Measurements from ENCODE around the gene ZNF778.
A peak's percentile ranks its signal among the peaks of the same experiment; 100 is the strongest.

ZNF778 gene

DNA sequence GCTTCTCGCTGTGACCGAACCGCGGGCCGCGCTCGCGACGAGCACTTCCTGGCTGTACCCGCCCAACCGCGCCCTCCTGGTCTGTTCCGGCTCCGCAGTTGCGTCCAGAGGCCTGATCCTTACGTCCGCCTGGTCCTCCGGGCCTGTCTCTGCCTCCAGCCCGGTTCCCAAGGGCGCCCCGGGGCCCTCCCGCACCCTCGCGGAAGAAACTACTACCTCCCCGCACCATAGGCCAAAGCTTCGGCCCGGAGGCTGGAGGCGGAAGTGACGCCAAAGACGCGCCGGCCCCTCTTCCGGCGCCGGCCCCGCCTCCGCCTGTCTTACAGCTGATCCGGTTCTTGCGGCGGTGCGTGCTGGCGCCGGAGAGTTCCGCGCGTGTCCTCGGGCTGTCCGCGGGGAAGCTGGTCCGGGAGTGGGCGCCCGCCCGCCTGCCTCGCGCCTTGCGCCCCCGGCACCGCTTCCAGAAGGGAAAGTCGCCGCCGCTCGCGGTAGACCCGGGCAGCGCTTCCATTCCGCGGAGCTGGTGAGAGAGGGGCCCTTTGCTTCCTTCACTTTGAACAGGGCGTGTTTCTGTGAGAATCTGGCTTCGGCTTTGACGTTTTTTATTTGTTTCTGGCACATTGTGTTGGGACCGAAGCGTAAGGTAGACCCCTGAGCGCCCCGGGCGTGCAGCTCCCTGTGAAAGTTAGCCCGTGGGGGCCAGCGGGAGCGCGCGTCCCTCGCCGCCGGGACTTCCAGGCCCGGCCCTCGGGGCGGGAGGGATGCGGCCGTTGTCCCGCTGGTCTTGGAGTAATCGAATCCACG is at the start of gene ZNF778:
Gene ZNF778, plus strand, starts transcription at position 316 of the 804 bp plus-strand sequence. CDS start 3,425 bp downstream, outside the sequence.
- DNase-seq: peak; percentile 80

DNA sequence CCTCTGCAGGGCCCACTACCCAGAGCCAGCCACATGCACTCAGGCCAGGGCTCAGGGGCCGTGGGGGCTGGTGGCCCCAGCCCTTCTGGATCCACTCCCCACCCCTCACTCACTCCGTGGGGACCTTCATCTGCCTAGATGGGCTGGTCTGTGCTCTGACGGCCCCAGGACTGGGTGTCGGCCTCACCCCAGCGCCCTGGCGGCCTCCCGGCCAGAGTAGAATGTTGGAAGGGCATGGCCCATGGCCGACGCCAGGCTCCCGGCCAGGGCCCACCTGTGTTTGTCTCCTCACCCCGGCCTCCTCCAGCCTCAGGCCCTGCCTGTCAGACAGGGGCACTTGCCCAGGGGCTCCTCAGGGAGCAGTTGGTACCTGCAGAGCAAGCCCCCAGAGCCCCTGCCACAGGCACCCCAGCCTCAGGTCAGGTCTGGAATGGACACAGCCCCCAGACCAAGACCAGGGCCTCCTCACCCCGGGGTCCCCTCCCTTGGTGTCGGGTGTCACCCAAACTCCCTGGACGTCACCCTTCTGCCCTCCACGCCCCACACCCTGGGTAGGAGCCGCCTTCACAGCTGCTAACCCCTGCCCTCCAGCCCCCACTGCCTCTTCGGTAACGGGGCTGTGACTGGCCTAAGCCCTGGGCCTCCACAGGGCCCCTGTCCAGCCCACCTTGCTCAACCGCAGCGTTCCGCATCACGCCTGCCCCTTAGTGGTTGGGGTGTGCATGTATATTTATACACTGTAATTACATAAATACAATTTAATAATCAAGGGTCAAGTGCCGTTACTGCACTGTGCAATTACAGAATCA is 48.9 kb upstream of the ZNF778 start:
- no peak for DNase-seq

DNA sequence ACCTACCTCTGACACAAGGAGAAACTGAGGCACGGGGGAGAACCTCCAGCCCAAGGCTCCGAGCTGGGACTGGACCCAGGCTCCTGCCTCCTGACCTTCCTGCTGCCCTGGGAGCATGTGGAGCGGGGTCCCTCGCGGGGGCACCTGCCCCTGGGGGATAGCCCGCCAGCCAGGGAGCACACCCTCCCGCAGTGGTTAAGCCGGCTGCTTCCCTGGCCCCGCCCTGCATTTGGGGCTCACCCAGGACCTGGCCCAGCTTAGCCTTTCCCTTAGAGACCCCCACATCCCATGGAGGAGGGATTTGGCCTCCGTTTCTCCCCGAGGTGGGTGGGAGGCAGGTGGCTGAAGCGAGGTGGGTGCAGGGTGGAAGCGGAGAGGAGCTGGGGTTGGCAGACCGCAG is 47.7 kb upstream of the ZNF778 start:
- no peak for DNase-seq

DNA sequence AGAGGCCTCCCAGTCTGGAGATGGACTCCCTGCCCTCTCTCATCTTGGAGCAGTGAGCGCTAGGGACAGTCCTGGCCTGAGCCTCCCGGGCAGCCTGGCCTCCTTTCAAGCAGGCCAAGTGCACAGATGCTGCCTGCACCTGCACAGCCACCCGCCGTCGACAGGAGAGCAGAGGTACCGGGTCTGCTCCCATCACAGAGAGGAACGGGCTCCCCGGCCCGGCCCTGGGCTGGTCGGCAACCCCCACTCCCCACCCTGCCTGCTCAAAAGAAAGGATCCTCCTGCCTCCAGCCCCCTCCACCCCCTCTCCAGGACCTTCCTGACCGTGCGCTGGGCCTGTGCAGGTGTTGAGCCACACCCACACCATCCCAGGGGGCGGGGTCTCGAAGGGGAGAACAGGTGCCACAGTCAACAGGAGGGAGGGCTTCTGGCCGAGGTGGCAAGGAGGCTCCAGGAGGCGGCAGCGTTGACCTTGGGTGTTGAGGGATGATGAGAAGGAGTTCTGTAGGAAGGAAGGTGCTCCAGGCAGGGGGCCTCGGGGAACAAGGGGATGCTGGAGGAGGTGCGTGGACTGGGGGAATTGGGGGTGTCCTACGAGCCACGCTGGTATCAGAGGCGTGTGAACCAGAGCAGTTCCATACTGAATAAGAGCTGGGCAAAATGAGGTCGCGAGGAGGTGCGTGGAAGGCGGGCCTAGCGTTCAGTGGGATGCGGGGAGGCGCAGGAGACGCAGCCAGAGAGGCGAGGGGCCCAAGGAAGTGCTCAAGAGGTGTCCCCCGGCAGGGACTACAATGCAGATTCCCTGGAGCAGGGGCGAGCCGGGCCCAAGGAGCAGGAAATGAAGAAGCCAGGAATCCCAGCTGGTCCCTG is 46.9 kb upstream of the ZNF778 start:
- DNase-seq: no peak

DNA sequence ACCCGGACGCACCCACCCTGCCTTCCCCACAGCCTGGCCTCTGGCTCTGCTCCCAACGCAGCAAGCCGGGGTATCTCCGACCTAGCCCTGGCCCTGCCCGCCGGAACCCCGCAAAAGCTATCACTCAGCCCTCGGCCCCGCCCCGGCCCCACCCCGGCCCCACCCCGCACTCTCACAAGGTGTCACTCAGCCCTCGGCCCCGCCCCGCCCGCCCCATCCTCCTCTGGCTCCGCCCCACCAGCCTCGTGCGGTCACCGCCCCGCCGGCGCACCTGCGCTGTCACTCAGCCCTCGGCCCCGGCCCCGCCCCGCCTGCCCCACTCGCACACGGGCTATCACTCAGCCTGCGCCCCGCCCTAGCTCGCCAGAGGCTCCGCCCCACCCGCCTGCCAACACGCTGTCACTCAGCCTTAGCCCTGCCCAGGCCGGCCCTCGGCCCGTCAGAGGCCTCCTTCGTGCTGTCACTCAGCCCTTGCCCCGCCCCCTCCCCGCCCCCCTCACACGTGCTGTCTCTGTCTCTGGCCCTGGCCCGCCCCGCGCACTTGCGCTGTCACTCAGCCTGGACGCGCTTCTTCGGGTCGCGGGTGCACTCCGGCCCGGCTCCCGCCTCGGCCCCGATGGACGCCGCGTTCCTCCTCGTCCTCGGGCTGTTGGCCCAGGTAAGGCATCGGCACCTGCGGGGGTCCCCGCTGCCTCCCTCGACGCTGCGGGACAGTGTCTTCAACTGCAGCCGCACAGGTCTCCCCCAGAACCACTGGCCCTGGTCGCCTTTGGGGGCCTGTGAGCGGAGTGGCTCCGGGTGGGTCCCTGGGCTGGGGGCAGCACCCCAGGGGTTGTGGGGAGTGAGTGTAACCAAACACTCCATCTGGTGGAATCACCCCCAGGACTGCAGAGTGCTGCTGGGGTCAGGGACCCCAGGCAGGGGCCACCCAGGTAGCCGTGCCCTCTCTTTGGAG is 46.0 kb upstream of the ZNF778 start, which contains the start of gene CDH15:
Gene CDH15, plus strand, starts transcription at position 533 of the 955 bp plus-strand sequence. Its CDS starts 84 bp downstream, at position 617.
- DNase-seq: peak; percentile 97

DNA sequence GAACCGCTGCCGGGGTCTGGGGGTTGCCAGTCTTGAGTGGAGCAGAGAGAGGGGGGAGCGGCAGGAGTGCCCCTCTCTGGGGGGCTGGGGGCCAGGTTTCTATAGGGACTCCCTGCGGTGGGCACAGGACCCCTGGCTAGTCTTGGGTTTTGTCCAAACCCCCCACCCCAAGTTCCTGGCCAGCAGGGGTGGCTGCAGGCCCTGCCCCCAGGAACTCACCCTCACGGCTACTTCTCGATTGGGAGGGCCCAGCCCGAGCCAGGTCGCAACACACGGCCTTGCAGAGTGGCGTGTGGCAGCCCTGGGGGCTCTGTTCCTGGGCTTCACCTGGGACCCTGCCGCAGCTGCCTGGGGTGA is 45.4 kb upstream of the ZNF778 start:
- DNase-seq: no peak

DNA sequence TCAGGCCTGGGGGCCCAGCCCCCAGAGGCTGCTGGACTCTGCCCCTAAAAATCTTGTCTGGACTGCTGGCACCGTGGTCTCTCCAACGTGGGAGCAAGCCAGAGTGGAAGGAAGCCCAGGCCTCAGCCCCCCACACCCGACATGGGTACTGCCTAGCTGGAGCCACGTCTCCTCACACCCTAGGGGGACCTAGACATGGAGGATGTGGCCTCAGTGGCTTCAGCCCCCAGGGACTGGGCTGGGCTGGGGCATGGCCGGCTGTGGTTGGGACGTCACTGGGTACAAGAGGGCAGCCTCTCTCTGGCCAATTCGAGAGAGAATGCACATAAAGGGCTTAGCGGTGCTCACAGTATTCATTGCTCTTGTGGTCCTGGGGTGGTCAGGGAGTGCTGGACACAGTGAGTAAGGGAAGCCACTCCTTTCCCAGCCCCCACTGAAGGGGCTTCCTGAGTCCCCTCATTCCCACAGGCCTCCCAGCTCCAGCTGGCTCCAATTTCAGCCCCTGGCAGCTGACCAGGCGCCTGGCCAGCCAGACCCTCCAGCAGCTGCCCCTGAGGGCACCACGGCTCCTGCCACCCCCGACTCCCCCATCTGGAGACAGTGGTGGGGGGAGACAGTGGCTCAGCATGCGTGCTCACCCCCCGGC is 44.9 kb upstream of the ZNF778 start:
- no peak for DNase-seq

DNA sequence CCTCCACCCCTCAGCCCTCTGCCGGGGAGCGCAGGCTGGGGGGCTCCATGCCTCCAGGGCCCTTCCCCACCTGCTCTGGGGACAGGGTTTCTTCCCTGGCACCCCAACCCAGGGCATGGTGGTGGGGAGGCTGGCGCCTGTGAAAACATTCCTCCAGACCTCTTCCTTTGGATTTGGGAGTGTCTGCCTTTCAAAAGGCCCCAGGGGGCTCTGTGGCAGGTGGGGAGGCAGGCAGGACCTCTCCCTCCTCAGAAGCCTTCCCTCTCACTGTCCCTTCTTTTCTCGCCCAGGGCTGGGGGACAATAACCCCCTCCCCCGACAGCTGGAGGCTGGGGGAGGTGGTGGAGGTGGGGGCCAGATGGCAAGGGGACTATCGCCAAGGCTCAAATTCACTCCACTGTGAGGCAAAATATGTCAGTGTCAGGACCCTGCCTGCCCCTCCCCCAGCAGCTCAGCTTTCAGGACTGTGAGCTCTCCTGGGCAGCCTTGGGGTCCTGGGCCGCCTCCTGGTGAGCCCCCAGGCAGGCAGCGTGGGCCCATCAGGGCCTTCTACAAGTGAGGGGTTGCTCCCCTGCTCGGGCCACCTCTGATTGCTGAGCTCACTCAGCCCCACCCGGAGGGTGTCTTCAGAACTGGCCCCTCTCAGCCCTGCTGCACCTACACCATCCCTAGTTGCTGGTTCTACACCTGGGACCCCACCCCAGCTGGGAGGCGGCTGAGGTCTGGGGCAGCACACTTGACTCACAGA is 44.2 kb upstream of the ZNF778 start:
- no peak for DNase-seq

DNA sequence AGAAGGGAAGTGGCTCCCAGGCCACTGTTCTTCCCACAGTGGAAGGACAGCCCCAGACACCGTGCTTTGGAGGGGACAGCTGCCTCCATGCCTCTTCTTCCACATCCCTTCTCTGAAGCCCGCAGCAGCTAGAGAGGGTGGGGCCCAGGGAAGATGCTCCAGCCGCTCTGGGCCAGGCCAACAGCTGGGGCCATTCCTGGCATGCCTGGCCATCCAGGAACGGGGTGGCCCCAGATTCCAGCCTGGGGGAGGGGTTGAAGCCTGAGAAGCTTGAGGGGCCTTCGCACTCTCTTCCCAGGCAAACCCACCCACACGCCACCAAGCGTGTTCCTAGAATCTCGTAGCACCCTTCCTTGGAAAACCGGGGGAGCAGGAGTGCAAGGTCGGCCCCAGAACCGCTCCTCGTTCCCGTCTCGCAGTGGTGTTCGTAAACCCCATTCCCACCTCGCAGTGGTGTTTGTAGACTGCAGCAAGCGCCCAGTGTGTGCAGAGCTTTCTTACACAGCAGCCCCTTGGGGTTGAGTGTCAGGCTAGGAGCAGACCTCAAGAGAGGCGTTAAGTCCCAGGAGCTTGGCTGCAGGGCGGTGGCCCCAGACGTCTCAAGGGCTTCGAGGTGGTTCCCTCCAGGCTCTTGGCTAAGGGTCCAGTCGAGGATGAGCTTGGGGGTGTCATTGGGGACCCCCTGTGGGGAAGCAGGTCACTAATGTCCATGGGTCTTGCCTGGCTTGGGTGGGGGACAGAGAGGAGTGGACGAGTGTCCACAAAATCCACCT is 43.3 kb upstream of the ZNF778 start:
- DNase-seq: no peak

DNA sequence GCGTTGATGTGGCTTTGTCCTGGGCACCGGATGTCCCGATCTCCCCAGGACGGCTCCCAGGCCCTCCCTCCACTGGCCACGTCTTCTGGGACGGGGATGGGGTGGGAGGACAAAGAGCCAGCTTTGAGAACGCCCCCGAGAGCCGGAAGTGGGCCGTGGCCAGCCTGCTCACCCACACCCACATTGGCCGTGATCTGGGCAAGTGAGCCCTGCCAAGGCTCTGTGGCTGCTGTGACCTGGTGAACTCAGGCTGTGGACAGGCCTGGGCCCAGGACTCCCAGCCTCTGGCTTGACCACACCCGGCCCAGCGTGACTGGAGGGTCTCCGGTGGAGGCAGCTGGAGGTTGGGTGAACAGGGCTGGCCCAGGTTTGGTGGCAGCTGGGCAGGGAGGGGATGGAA is 42.6 kb upstream of the ZNF778 start:
- DNase-seq: no peak

DNA sequence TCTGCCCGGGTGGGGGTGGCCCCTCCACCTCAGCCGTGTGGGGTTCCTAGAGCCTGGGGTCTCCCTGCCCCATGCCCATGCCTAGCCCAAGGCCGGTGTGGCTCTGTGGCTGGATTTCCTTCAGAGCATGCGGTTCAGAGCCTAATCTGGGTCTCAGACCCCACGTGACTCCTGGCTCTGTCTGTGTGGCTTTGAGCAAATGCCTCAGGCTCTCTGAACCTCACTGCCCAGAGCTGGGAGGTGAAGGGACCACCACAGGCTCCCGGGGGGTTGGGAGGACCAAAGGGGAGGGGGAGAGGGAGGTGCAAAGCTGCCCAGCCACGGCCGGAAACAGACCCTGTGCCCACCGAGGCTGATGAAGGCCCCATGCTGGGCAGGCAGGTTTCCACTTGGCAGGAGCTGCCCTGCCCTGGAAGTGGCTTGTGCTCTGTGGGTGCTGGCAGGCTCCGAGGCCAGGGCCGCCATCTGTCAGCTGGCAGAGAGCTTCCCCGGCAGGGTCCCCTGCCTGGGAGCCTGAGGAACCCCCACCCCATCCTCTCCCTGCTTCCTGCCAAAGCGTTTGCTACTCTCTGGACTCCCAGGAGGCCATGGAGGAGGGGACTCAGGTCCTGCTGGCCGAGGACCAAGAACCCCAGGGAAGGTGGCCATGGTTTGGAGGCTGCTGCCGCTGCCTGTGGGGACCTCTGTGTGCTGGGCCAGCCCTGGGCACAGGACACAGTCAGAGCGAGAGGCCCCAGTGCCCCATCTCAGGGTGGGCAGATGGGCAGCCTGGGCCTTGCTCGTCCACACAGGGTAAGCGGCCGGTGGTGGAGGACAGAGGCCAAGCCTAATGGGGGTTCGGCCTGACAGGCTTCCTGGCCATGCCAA is 42.0 kb upstream of the ZNF778 start:
- DNase-seq: no peak

DNA sequence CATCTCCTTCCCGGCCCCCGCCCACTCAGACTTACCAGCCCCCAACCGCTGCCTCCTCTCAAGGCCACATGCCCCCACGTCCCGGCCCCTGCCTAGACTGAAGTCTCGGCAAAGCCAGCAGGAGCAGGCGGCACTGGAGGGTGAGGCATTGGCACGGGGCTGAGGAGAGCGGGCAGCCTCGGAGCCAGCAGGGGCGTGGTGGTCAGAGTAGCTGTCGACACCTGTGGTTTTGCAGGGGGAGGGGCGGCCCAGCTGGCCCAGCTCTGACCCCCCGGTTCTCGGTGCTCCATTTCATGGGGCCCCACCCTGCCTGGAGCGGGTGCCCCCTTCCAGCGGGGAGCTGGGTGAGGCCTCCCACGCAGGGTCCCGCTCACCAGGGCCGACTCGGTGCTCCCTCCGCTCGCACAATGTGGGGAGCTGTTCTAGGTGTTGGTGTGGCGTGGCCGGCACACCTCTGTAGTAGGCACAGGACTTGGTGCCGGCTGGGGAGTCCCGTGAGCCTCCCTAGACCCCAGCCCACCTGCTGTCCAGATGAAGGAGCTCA is 41.3 kb upstream of the ZNF778 start:
- no peak for DNase-seq

DNA sequence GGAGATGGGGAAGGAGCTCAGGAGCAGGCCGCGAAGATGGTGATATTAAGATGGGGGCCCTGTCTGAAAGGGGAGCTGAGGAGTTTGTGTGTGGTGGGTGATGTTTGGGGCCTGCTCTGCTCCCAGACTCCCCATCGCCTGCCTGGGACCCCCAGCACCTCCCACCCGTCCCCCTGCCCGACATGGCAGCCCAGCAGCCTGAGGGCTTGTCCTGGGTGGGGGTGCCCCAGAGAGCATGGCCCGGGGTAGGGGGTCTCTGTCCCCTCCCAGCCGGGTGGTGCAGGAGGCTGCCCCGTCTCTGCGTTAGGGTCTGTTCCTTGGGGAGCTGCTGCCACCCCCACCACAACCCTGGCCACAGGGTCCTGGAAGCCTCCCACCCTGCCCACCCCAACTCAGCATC is 40.8 kb upstream of the ZNF778 start:
- DNase-seq: no peak

DNA sequence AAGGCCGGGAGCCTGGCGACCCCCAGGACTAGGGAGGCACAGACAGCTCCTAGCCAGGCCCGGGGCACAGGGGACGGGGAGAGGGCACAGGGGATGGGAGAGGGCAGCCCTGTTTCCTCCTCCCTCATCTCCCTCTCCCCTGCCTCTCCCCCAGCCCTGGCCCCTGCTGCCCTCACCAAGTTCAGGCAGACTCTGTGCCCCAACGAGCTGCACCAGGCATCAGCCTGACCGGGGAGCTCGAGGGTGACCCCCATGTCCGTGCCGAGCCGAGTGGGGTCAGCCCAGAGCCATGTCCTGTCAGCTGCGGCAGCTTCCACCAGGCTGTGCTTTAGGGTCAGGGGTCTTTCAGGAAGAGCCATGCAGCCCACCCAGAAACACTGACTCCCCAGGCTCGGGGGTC is 40.0 kb upstream of the ZNF778 start:
- DNase-seq: no peak

DNA sequence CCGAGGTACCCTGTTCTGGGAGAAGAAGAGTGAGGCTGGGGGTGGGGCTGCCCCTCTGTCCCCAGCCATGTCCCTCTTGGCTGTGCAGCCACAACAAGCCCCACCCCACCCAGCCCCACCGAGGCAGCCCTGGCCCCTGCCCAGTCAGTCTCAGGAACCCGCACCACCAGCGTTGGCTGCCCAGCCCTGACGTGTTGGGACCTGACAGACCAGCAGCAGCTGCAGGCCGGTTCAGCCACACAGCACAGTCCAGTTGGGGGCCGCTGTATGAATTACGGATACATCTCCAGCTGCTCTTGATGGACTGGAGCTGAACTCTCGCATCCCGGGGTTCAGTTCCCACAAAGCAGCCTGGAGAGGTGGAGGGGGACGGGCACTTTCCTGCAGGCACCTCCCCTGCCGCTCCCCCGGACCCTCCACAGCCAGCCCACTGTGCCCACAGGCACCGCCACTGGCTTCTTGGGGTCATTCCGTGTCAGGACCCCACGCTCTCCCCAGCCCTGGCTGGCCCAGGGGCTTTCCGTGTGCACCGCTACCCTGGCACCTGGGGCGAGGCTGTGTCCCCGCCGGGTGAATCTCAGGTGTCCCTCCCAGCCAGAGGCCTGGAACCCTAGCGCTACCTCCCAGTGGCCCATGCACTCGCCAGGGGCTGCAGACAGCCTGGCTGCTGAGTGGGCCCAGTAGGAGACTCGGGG is 38.9 kb upstream of the ZNF778 start:
- no peak for DNase-seq

DNA sequence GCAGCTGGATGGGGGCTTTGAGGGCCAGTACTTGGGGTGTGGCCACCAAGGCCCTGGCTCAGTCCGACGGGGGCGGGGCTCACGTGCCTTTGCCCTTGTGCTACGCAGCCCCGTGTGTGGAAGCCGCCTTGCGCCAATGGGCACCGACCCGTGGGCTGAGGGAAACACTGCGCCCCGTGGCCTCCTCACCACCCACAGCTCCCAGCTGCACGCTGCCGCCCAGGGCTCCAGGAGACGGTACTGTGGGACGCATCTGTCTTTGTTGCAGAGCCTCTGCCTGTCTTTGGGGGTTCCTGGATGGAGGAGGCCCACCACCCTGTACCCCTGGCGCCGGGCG is 38.4 kb upstream of the ZNF778 start:
- no peak for DNase-seq

DNA sequence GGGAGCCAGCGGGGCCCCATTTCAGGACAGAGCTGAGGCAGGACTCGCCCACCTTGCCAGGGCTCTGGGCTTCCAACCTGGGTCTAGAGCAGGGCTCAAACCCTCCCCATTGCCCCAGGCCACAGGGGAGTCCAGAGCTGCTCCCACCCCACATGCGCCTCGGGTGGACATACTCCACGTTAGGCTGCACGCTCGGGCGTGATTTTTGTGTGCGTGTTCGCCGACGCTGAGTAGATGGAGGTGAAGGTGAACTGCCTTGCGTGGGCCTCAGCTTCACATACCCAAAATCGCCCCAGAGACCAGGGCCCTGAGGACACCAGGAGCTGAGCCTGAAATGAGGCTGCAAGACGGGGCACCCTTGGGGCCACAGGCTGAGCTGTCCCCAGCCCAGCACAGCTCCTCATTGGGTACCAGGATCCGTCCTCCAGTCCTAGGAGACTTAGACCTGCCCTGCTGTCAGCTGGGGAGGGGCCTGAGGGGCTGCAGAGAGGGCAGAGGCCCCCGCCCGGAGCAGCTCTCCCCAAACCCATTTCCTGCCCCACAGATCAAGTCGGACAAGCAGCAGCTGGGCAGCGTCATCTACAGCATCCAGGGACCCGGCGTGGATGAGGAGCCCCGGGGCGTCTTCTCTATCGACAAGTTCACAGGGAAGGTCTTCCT is 37.7 kb upstream of the ZNF778 start:
- no peak for DNase-seq
